ENCODE data around the gene UCN2.

DNA sequence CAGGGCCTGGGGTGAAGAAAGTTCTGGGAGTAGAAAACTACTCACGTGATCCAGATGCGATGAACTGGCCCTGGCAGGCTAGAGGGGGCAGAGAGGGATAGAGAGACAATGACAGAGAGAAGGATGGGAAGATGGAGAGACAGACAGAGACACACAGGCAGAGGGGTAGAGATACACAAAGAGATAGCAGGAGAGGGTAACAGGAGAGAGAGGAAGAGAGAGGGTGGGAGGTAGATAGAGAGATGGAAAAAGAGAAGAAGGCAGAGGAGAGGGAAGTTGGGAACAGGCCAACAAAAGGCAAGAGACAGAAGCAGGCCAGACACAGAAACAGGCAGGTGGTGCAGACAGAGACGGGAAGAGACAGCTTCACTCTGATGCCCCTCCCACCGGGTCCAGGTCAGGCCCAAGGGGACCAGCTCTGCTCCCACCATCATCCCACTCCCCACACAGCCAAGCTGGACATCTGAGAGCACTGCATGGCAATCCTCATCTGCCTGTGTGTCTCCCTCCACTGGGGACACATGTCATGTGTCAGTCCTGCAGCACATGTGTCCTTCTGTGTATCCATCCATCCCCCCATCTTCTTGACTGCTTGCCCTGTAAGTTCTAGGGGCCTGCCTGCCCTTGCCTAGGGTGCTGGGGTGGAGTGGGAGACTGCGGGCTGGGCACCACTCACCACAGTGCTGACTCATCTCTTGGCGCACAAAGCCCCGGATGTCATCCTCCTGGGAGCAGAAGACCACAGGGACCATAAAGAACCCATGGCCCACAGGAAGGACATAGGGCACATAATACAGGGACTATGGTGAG is 2.2 kb upstream of the UCN2 start:
- TF ChIP-seq POLR2A (IDR thresholded peaks at IDR 0.05; ENCODE audit: low read length) (no peak), MYC (IDR thresholded peaks at IDR 0.05; ENCODE audit: borderline replicate concordance, low read length) (no peak)
- TF ChIP-seq, protein P1, sequence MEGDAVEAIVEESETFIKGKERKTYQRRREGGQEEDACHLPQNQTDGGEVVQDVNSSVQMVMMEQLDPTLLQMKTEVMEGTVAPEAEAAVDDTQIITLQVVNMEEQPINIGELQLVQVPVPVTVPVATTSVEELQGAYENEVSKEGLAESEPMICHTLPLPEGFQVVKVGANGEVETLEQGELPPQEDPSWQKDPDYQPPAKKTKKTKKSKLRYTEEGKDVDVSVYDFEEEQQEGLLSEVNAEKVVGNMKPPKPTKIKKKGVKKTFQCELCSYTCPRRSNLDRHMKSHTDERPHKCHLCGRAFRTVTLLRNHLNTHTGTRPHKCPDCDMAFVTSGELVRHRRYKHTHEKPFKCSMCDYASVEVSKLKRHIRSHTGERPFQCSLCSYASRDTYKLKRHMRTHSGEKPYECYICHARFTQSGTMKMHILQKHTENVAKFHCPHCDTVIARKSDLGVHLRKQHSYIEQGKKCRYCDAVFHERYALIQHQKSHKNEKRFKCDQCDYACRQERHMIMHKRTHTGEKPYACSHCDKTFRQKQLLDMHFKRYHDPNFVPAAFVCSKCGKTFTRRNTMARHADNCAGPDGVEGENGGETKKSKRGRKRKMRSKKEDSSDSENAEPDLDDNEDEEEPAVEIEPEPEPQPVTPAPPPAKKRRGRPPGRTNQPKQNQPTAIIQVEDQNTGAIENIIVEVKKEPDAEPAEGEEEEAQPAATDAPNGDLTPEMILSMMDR (IDR thresholded peaks at IDR 0.05), result no peak

All from A549 (cell line).